ENCODE results near the gene IGFBP5. TPM values are rescaled to one million over a fixed set of nuclear protein-coding genes. Genes with fewer than 3 reads are reported as not detected.

The IGFBP5 gene
- total and polyA plus RNA-seq, 12 donors: 67.1 to 267 (median 152) TPM

DNA sequence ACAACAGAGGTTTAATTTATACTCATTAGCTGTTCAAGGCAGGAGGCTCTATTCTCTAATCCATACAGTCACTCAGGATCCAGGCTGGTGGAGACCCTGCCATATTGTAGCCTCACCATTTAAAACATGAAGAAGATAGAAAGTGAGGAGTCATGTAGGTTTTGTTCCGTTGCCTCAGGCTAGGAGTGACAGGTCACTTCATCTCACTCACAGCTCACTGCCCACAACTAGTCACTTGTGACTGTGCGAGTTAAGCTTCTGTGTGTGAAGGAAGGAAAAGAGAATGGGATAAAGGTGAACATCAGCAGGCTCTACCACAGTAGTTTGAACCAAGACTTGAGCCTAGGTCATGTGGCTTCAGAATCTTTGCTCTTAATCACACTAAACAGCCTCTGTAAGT is 71.1 kb downstream of the IGFBP5 start:
- Histone ChIP-seq H3K4me3 (no peak overlapping the region), H3K36me3 (no peaks in the 10 kb centered on the region), H3K27me3 (no peaks in the 10 kb centered on the region), H3K27ac (no peak overlapping the region), H3K9me3 (peaks cover 0 to 7% (median 0%) of the 10 kb centered on the region in 11 donors), H3K4me1 (peaks cover 0 to 18% (median 5%) of the 10 kb centered on the region in 9 donors)
- DNase-seq: no peak
- intact Hi-C loops (cut with DNase I): no loop called here
- ATAC-seq: no peak
- 94 to 97% methylated on average over 2 of the region's 2 CpGs for WGBS, 2 donors
- TF ChIP-seq, protein P1, sequence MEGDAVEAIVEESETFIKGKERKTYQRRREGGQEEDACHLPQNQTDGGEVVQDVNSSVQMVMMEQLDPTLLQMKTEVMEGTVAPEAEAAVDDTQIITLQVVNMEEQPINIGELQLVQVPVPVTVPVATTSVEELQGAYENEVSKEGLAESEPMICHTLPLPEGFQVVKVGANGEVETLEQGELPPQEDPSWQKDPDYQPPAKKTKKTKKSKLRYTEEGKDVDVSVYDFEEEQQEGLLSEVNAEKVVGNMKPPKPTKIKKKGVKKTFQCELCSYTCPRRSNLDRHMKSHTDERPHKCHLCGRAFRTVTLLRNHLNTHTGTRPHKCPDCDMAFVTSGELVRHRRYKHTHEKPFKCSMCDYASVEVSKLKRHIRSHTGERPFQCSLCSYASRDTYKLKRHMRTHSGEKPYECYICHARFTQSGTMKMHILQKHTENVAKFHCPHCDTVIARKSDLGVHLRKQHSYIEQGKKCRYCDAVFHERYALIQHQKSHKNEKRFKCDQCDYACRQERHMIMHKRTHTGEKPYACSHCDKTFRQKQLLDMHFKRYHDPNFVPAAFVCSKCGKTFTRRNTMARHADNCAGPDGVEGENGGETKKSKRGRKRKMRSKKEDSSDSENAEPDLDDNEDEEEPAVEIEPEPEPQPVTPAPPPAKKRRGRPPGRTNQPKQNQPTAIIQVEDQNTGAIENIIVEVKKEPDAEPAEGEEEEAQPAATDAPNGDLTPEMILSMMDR (IDR thresholded peaks at IDR 0.05): no peak

DNA sequence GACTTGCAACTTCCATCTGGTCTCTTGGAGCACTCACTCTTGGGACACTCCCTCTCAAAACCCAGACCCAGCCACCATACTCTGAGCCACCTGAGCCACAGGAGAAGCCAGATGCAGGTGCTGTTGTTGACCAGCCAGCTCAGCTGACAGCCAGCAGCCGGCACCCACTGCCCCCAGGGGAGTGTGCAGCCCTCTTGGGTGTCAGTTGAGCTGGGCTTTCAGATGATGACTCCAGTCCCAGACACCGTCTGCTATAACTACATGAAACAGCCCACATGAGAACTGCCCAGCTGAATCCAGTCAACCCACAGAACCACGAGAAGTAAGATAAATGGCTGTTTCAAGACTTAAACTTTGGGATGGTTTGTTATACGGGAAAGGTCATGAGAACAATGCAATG is 72.8 kb downstream of the IGFBP5 start:
- TF ChIP-seq, protein P1 (IDR thresholded peaks at IDR 0.05): no peak
- H3K36me3 ChIP-seq: no peaks in the 10 kb centered on the region
- no peak overlapping the region for H3K27ac ChIP-seq
- ATAC-seq (peak in 1 of 8 donors; percentile 52), DNase-seq (no peak)
- H3K9me3 ChIP-seq: peaks cover 0 to 7% (median 0%) of the 10 kb centered on the region in 11 donors
- no peaks in the 10 kb centered on the region for H3K27me3 ChIP-seq
- H3K4me1 ChIP-seq: peaks cover 0 to 19% (median 5%) of the 10 kb centered on the region in 9 donors
- intact Hi-C loops (cut with DNase I): no loop called here
- 81 to 92% methylated on average over 4 of the region's 4 CpGs for WGBS, 2 donors
- H3K4me3 ChIP-seq: no peak overlapping the region

Other genes with a start within 250 kb of the IGFBP5 start
- 1,000 to 10,000 TPM; 1,773 to 2,212 (median 2,050) TPM for gene RPL37A, start 196.7 kb downstream of the IGFBP5 start, total RNA-seq
- 1,000 to 10,000 TPM; 2,109 to 6,100 TPM for gene RPL37A, start 196.7 kb downstream of the IGFBP5 start, polyA plus RNA-seq
- 100 to 1,000 TPM in 6 of 10 donors, 10 to 100 TPM in 4; 26.0 to 361 (median 109) TPM for gene IGFBP2, start 62.1 kb downstream of the IGFBP5 start, total RNA-seq
- 100 to 1,000 TPM in 1 of 2 donors, 10 to 100 TPM in 1; 75.4 to 171 TPM for gene IGFBP2, start 62.1 kb downstream of the IGFBP5 start, polyA plus RNA-seq
- not detected for gene TNP1, start 164.5 kb upstream of the IGFBP5 start, total RNA-seq
- gene TNP1, start 164.5 kb upstream of the IGFBP5 start, polyA plus RNA-seq: not detected

Data from heart right ventricle (tissue), 16 donors.